T-cell (primary cell): Measurements from ENCODE around the gene TTLL11. TPM values are rescaled to one million over a fixed set of nuclear protein-coding genes. Genes with fewer than 3 reads are reported as not detected.

Source experiments
- ATAC-seq, 4 experiments: fragments of 200-7000 bp in 3 of 4; fragments of 150-1000 bp in 1 of 4; cut with Tn5 transposase; replicated peaks in 1 of 4; 1 replicate in 3 of 4; 2 replicates in 1 of 4; pipeline ENCODE4 v1.10.0; 2021; ENCODE audit warnings: moderate library complexity in 3 of 4, mild to moderate bottlenecking in 2 of 4, moderate number of reproducible peaks in 1 of 4
- CTCF ChIA-PET, 2 donors: fragments of 300-600 bp; sonication (Branson Sonifier 250); formaldehyde crosslinking; loops; one replicate each; lab custom pipeline; 2022; ENCODE audit warnings: antibody characterized with exemption in 2 of 2; lab: Charles Lee
- POLR2A ChIA-PET, 2 donors: fragments of 300-600 bp; sonication (Branson Sonifier 250); formaldehyde crosslinking; loops; one replicate each; lab custom pipeline; 2022; ENCODE audit warnings: antibody characterized with exemption in 2 of 2; lab: Charles Lee
- DNase-seq, 35 experiments: peaks; one replicate each; pipeline versions ENCODE4 v3.0.0 to v3.0.0-alpha.2; 2013 to 2023
- H3K27ac ChIP-seq: one replicate; pipeline ENCODE4 v1.5.1; 2013; ENCODE audit warnings: low read length
- H3K27me3 ChIP-seq, 2 experiments: replicated peaks in 1 of 2; 1 replicate in 1 of 2; 2 replicates in 1 of 2; pipeline versions ENCODE4 v1.6.1 to v1.7.0; 2013; ENCODE audit warnings: low read length in 1 of 2, mixed read lengths in 1 of 2; ENCODE audit not compliant: control insufficient read depth in 2 of 2, insufficient read depth in 2 of 2; ENCODE audit errors: extremely low read depth in 1 of 2
- H3K36me3 ChIP-seq, 2 donors: 1 replicate in 1 of 2; 2 replicates in 1 of 2; pipeline versions ENCODE4 v1.6.1 to v1.7.0; 2013; ENCODE audit warnings: low read length in 1 of 2; ENCODE audit not compliant: control insufficient read depth in 2 of 2, insufficient read depth in 1 of 2; ENCODE audit errors: extremely low read depth in 1 of 2
- H3K4me1 ChIP-seq, 2 experiments: 1 replicate in 1 of 2; 2 replicates in 1 of 2; pipeline versions ENCODE4 v1.6.1 to v1.7.0; 2013; ENCODE audit warnings: low read length in 2 of 2, mixed read lengths in 1 of 2; ENCODE audit not compliant: insufficient read depth in 2 of 2, control insufficient read depth in 1 of 2; ENCODE audit errors: extremely low read depth in 1 of 2
- H3K4me3 ChIP-seq, 2 donors: 1 replicate in 1 of 2; 2 replicates in 1 of 2; pipeline versions ENCODE4 v1.5.1 to v1.7.0; 2013; ENCODE audit warnings: mild to moderate bottlenecking in 2 of 2, low read length in 1 of 2, moderate library complexity in 1 of 2; ENCODE audit not compliant: control insufficient read depth in 1 of 2; ENCODE audit errors: extremely low read depth in 1 of 2
- H3K9me3 ChIP-seq: 2 replicates; pipeline ENCODE4 v1.7.0; 2013
- H3K27ac Mint-ChIP-seq, 2 donors: one replicate each; pipeline ENCODE4 v1.8.0; 2020 to 2021; ENCODE audit warnings: mild to moderate bottlenecking in 2 of 2, mixed read lengths in 2 of 2
- H3K27me3 Mint-ChIP-seq, 2 donors: one replicate each; pipeline ENCODE4 v1.8.0; 2021 to 2022; ENCODE audit warnings: mixed read lengths in 2 of 2
- H3K36me3 Mint-ChIP-seq: one replicate; pipeline ENCODE4 v1.8.0; 2021; ENCODE audit warnings: mixed read lengths
- H3K4me1 Mint-ChIP-seq, 3 donors: one replicate each; pipeline ENCODE4 v1.8.0; 2020 to 2022; ENCODE audit warnings: mixed read lengths in 3 of 3, mild to moderate bottlenecking in 1 of 3
- H3K4me3 Mint-ChIP-seq, 3 donors: one replicate each; pipeline ENCODE4 v1.8.0; 2020 to 2022; ENCODE audit warnings: mild to moderate bottlenecking in 3 of 3, mixed read lengths in 3 of 3, moderate library complexity in 3 of 3
- H3K9me3 Mint-ChIP-seq, 3 donors: one replicate each; pipeline ENCODE4 v1.8.0; 2020 to 2022; ENCODE audit warnings: mixed read lengths in 3 of 3
- WGBS: methylation state at CpG from one replicate; pipeline ENCODE4 v1.1.5; 2013; ENCODE audit warnings: missing lambda C conversion rate; ENCODE audit not compliant: insufficient coverage; 5-methylcytosine and 5-hydroxymethylcytosine counted together
- total RNA-seq, 35 experiments: library from RNA in 6 of 35; stranded (reverse) in 6 of 35; fragments of 120-200 nt in 1 of 35; gene quantifications; one replicate each; pipeline versions ENCODE4 v1.2.1 to v1.2.4 and lab custom pipeline; 2013 to 2026

TTLL11 gene
- total RNA-seq, 5 donors from 2014 or later (not counting 1 experiment from before 2014, with no cell fraction given), result 3.4 to 4.8 (median 4.6) TPM

DNA sequence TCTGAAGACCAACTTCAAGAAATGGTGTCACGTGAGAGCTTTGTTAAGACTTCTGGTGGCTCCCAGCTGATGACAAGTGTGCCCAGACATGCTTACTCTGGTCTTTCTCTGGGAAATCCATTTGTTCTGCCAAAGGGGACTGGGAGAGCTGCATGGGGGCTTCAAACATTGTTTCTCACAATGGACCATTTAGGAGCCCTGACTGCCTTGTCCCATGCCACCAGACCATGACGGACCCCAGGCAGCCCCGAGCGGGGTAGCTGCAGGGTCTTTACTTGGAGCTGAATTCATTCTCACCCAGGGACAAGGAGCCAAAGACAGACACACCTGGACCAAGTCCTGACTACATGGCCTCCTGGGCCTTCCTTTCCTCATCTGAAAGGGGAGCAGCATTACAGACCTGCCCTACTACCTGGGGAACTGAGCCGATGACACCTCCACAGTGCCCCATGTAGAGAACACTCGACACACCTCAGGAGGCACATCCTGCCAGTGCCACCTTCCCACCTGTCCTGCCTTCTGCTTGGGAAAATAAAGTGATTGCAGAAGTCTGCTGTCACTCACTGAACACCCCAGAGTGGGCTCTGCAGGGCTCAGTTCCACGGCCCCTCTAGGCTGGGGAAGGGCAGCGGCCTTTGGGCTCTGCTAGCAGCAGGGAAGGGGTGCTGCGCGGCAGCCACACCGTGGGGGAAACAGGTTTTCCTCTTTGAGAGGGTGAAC lies 272.7 kb downstream of the TTLL11 start:
- CTCF ChIA-PET, result no interaction called here
- Mint-ChIP-seq H3K27me3 (no peaks in the 10 kb centered on the region), H3K4me1 (no peaks in the 10 kb centered on the region), H3K4me3 (no peak overlapping the region), H3K27ac (no peak overlapping the region), H3K36me3 (no peaks in the 10 kb centered on the region), H3K9me3 (no peaks in the 10 kb centered on the region)
- H3K36me3 ChIP-seq, result no peaks in the 10 kb centered on the region
- ATAC-seq (no peak), DNase-seq (no peak)
- H3K27ac ChIP-seq, result no peak overlapping the region
- POLR2A ChIA-PET, result no interaction called here
- no peaks in the 10 kb centered on the region for H3K4me1 ChIP-seq
- peaks cover 0 to 3% of the 10 kb centered on the region in 2 experiments for H3K27me3 ChIP-seq
- 96% methylated on average over 10 of the region's 11 CpGs for WGBS
- no peaks in the 10 kb centered on the region for H3K9me3 ChIP-seq
- no peak overlapping the region for H3K4me3 ChIP-seq

DNA sequence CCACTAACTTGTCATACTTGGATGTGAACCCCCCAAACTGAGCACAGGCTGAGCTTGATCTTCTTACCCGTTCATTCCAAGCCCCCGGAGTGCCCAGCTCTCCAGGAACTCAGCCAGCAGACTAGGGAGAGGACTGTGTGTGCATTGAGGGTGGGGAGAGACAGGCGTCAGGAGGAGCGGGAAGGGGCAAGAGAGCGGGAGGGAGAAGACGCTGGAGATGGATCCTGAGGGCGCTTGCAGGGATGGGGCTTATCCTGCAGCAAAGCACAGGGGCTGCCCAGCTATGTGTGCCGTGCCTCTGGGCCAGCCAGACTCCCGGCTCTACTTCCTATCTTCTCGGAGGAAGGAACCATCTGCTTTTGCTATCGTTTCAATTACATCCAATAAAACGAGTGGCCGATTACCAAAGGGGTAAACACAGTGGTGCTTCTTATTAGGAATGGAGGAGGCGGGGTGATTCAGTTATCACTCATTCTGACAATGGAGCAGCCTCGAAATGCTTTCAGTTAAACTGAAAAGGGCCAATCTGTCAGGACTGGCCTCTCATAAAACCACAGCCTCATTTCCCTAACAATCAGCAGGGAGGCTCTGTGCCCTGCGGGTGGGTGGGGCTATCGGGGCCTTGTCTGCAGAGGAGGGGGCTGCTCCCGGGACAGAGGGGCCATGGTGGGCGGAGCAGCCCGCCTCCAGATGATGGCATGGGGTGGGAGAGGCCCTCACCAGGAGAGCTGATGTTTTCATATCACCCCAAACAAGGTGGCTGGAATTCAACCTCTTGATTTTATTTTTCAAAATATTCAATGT lies 273.5 kb downstream of the TTLL11 start:
- Histone ChIP-seq H3K4me3 (no peak overlapping the region), H3K27ac (no peak overlapping the region), H3K27me3 (peaks cover 0 to 3% of the 10 kb centered on the region in 2 experiments), H3K4me1 (no peaks in the 10 kb centered on the region), H3K36me3 (no peaks in the 10 kb centered on the region), H3K9me3 (no peaks in the 10 kb centered on the region)
- no peak overlapping the region for H3K4me3 Mint-ChIP-seq
- H3K27me3 Mint-ChIP-seq, result no peaks in the 10 kb centered on the region
- H3K4me1 Mint-ChIP-seq, result no peaks in the 10 kb centered on the region
- ATAC-seq (no peak), DNase-seq (no peak)
- WGBS, result 88% methylated on average over 7 of the region's 20 CpGs
- no peaks in the 10 kb centered on the region for H3K36me3 Mint-ChIP-seq
- no peak overlapping the region for H3K27ac Mint-ChIP-seq
- ChIA-PET POLR2A (no interaction called here), CTCF (no interaction called here)
- no peaks in the 10 kb centered on the region for H3K9me3 Mint-ChIP-seq

GRCh38 chr9:121818841-121819427 lies 274.2 kb downstream of the TTLL11 start:
- DNase-seq (no peak), ATAC-seq (peak in 1 of 4 experiments; percentile 30)
- Mint-ChIP-seq H3K27me3 (no peaks in the 10 kb centered on the region), H3K27ac (no peak overlapping the region), H3K36me3 (no peaks in the 10 kb centered on the region), H3K4me3 (no peak overlapping the region), H3K9me3 (no peaks in the 10 kb centered on the region), H3K4me1 (no peaks in the 10 kb centered on the region)
- peaks cover 0 to 3% of the 10 kb centered on the region in 2 experiments for H3K27me3 ChIP-seq
- 92% methylated on average over 9 of the region's 12 CpGs for WGBS
- H3K36me3 ChIP-seq, result no peaks in the 10 kb centered on the region
- ChIA-PET POLR2A (no interaction called here), CTCF (no interaction called here)
- H3K4me1 ChIP-seq, result no peaks in the 10 kb centered on the region
- H3K9me3 ChIP-seq, result no peaks in the 10 kb centered on the region
- H3K27ac ChIP-seq, result no peak overlapping the region
- H3K4me3 ChIP-seq, result no peak overlapping the region

DNA sequence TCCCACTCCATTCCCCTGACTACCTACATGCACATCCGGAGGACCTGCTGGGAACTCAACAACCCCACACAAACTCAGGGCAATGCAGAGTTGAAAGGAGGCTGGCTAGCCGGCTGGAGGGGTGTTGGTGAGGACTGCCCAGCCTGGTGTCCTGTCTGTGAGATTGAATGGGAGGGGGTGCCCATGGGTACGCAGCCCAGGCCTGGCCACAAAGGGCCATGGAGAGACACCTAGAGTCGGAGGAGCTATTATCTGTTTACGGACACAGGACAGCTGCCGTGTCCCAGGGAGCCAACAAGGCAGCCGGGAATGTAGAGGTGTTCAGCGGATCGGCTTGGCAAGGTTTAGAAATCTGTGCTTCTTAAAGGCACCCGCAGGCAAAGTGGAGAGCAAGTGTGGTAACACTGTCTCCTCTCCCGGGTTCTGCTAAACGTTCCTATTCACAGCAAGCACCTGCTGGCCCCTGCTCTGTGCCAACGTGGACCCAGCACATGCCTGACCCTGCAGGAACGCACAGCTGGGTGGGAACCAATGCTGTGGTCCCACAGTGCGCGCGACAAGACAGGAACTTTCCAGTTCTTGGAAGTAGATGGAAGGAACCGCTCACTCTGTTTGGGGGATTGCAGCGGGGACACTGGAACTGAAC lies 275.0 kb downstream of the TTLL11 start:
- ATAC-seq, result no peak
- Histone ChIP-seq H3K36me3 (no peaks in the 10 kb centered on the region), H3K27ac (no peak overlapping the region), H3K4me1 (no peaks in the 10 kb centered on the region), H3K27me3 (peaks cover 0 to 5% of the 10 kb centered on the region in 2 experiments), H3K4me3 (no peak overlapping the region), H3K9me3 (no peaks in the 10 kb centered on the region)
- Mint-ChIP-seq H3K9me3 (no peaks in the 10 kb centered on the region), H3K36me3 (no peaks in the 10 kb centered on the region), H3K4me1 (no peaks in the 10 kb centered on the region), H3K4me3 (no peak overlapping the region), H3K27ac (no peak overlapping the region), H3K27me3 (no peaks in the 10 kb centered on the region)
- ChIA-PET POLR2A (no interaction called here), CTCF (no interaction called here)
- 74% methylated on average over 16 of the region's 19 CpGs for WGBS
- no peak for DNase-seq

DNA sequence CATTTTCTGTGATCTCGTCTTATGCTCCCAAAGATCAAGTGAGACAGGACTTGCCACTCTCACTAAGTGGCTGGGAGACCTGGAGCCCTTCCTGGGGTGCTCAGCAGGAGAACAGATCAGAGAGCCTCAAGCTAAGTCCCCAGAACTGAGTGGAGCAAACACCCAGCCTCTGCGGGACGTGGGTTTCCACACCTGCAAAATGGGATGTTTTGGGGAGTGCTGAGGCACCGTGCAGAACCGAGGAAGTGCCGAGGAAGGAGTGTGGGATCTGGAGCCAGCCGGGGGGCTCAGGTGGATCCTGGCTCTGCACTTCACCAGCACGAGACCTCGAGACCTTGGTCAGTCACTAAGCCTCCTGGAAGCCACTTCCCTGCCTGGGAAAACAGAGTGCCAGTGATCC lies 275.6 kb downstream of the TTLL11 start:
- CTCF ChIA-PET, result interaction anchor here in 1 of 2 donors (0.7 kb wide), 1 partner anchor 307 kb away, joined by 3 read pairs; no protein-coding TSS in a partner anchor
- 80% methylated on average over 9 of the region's 9 CpGs for WGBS

GRCh38 chr9:121816845-121817450 lies 276.2 kb downstream of the TTLL11 start:
- Mint-ChIP-seq H3K27me3 (no peaks in the 10 kb centered on the region), H3K9me3 (no peaks in the 10 kb centered on the region), H3K4me1 (no peaks in the 10 kb centered on the region), H3K27ac (no peak overlapping the region), H3K36me3 (no peaks in the 10 kb centered on the region), H3K4me3 (no peak overlapping the region)
- H3K27me3 ChIP-seq, result peaks cover 0 to 5% of the 10 kb centered on the region in 2 experiments
- no peak for DNase-seq
- H3K4me3 ChIP-seq, result no peak overlapping the region
- no peak overlapping the region for H3K27ac ChIP-seq
- POLR2A ChIA-PET, result no interaction called here
- CTCF ChIA-PET, result interaction anchor here in 1 of 2 donors (0.7 kb wide), 1 partner anchor 308 kb away, joined by 3 read pairs; no protein-coding TSS in a partner anchor
- H3K4me1 ChIP-seq, result no peaks in the 10 kb centered on the region
- 72% methylated on average over 9 of the region's 12 CpGs for WGBS
- H3K36me3 ChIP-seq, result no peaks in the 10 kb centered on the region
- no peak for ATAC-seq
- no peaks in the 10 kb centered on the region for H3K9me3 ChIP-seq

More for the DNA sequence above, 275.6 kb downstream of the TTLL11 start:
- Histone ChIP-seq H3K9me3 (no peaks in the 10 kb centered on the region), H3K27ac (no peak overlapping the region), H3K4me1 (no peaks in the 10 kb centered on the region), H3K27me3 (peaks cover 0 to 5% of the 10 kb centered on the region in 2 experiments), H3K4me3 (no peak overlapping the region), H3K36me3 (no peaks in the 10 kb centered on the region)
- no peaks in the 10 kb centered on the region for H3K27me3 Mint-ChIP-seq
- H3K9me3 Mint-ChIP-seq, result no peaks in the 10 kb centered on the region
- POLR2A ChIA-PET, result no interaction called here
- no peak for DNase-seq
- no peaks in the 10 kb centered on the region for H3K4me1 Mint-ChIP-seq
- ATAC-seq, result no peak
- no peaks in the 10 kb centered on the region for H3K36me3 Mint-ChIP-seq
- H3K4me3 Mint-ChIP-seq, result no peak overlapping the region
- H3K27ac Mint-ChIP-seq, result no peak overlapping the region
